GM18499 (cell line): Measurements from ENCODE around the gene DNAJC30.
"Not testable (repeated sequence)": the region's sequence is repeated elsewhere in the genome, so short reads cannot be mapped to it uniquely, and the experiment has no call there.

Experiments used
- ATAC-seq: cut with Tn5 transposase; IDR thresholded peaks from one replicate; pipeline ENCODE4 v1.9.1; 2021; ENCODE audit warnings: moderate number of reproducible peaks; ENCODE audit not compliant: insufficient read depth, unreplicated experiment

The DNAJC30 gene

GRCh38 chr7:73683788-73684693 is 788 bp upstream of the DNAJC30 start:
- peak; percentile 12 for ATAC-seq

- no peak for ATAC-seq
These were observed 553 bp downstream of the DNAJC30 start for GRCh38 chr7:73682745-73683055.

GRCh38 chr7:73681031-73681430 is 2.2 kb downstream of the DNAJC30 start:
- no peak for ATAC-seq

GRCh38 chr7:73680501-73680900 is 2.8 kb downstream of the DNAJC30 start:
- ATAC-seq, result no peak

GRCh38 chr7:73679709-73680108 is 3.5 kb downstream of the DNAJC30 start:
- ATAC-seq, result no peak

- ATAC-seq, result no peak
These were observed 4.4 kb downstream of the DNAJC30 start for GRCh38 chr7:73678862-73679261.

GRCh38 chr7:73676062-73676461 is 7.2 kb downstream of the DNAJC30 start:
- not testable (repeated sequence) for ATAC-seq

GRCh38 chr7:73674468-73675124 is 8.7 kb downstream of the DNAJC30 start:
- ATAC-seq, result no peak

GRCh38 chr7:73671857-73672445 is 11.3 kb downstream of the DNAJC30 start:
- no peak for ATAC-seq

GRCh38 chr7:73671322-73671661 is 12.0 kb downstream of the DNAJC30 start:
- ATAC-seq, result no peak

GRCh38 chr7:73669858-73670385 is 13.3 kb downstream of the DNAJC30 start:
- no peak for ATAC-seq

GRCh38 chr7:73669288-73669701 is 14.0 kb downstream of the DNAJC30 start:
- no peak for ATAC-seq

- no peak for ATAC-seq
These were observed 14.4 kb downstream of the DNAJC30 start for GRCh38 chr7:73668886-73669230.

- ATAC-seq, result no peak
These were observed 15.0 kb downstream of the DNAJC30 start for GRCh38 chr7:73668103-73668885.

GRCh38 chr7:73667344-73668102 is 15.7 kb downstream of the DNAJC30 start, which contains the start of gene VPS37D:
VPS37D (plus strand) TSS chr7:73667831; CDS start chr7:73667959, 128 bp downstream.
- peak; percentile 46 for ATAC-seq

GRCh38 chr7:73663033-73663432 is 20.2 kb downstream of the DNAJC30 start:
- no peak for ATAC-seq

- not testable (repeated sequence) for ATAC-seq
These were observed 22.7 kb downstream of the DNAJC30 start for GRCh38 chr7:73660594-73660993.

GRCh38 chr7:73659983-73660382 is 23.3 kb downstream of the DNAJC30 start:
- ATAC-seq, result no peak

- ATAC-seq, result not testable (repeated sequence)
These were observed 27.9 kb downstream of the DNAJC30 start for GRCh38 chr7:73655309-73655708.

- no peak for ATAC-seq
These were observed 30.7 kb downstream of the DNAJC30 start for GRCh38 chr7:73652541-73652949.
